ENCODE data around the gene PTRH1.

PTRH1 gene

DNA sequence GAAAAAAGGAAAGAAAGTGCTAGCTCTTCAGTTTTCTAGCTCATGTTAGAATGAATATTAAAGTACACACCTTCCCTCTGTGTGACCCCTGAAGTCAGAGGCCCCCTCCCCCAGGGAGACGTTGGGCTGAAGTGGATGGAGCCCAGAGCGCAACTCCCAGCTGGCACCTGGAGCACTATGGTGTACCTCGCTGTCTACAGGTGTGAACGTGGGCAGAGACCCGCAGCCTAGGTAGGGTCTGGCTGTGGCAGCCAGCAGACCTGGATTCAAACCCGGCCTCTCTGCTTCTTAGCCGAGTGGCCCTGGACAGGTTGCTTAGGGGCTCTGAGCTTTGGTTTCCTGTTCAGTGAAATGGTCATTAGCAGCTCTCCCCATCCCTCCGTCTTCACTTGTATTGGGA lies 13.3 kb upstream of the PTRH1 start:
- in situ Hi-C loops (cut with MboI; ENCODE audit: low sequenced_read_pairs, unreplicated experiment) = no loop called here
- TF ChIP-seq, protein P1, sequence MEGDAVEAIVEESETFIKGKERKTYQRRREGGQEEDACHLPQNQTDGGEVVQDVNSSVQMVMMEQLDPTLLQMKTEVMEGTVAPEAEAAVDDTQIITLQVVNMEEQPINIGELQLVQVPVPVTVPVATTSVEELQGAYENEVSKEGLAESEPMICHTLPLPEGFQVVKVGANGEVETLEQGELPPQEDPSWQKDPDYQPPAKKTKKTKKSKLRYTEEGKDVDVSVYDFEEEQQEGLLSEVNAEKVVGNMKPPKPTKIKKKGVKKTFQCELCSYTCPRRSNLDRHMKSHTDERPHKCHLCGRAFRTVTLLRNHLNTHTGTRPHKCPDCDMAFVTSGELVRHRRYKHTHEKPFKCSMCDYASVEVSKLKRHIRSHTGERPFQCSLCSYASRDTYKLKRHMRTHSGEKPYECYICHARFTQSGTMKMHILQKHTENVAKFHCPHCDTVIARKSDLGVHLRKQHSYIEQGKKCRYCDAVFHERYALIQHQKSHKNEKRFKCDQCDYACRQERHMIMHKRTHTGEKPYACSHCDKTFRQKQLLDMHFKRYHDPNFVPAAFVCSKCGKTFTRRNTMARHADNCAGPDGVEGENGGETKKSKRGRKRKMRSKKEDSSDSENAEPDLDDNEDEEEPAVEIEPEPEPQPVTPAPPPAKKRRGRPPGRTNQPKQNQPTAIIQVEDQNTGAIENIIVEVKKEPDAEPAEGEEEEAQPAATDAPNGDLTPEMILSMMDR (IDR thresholded peaks at IDR 0.05; ENCODE audit: borderline replicate concordance, control extremely low read depth, extremely low read depth, insufficient read depth, missing control alignments) = no peak

DNA sequence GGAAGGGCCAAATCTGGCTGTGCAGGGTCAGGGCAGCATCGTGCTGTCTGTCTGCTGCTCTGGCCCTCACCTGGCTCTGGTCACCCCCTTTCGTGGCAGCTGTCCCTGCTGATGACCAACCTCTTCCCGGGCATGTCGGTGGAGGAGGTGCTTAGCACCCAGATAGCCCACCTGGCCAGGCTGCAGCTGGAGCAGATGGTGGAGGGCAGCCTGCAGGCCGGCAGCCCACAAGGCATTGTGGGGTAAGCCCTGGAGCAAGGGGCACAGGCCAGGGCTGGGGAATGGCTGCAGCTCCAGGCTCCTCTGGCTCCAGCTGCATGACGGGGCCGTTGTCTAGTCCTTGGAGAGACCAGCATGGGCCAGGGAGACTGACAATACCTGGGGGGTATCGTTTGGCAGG lies 11.4 kb upstream of the PTRH1 start:
- TF ChIP-seq, protein P1 (IDR thresholded peaks at IDR 0.05; ENCODE audit: borderline replicate concordance, control extremely low read depth, extremely low read depth, insufficient read depth, missing control alignments) = no peak
- no peak for DNase-seq (ENCODE audit: low spot score)
- in situ Hi-C loops (cut with MboI; ENCODE audit: low sequenced_read_pairs, unreplicated experiment) = no loop called here

More for the DNA sequence above, 13.3 kb upstream of the PTRH1 start:
- no peak for DNase-seq (ENCODE audit: low spot score)

DNA sequence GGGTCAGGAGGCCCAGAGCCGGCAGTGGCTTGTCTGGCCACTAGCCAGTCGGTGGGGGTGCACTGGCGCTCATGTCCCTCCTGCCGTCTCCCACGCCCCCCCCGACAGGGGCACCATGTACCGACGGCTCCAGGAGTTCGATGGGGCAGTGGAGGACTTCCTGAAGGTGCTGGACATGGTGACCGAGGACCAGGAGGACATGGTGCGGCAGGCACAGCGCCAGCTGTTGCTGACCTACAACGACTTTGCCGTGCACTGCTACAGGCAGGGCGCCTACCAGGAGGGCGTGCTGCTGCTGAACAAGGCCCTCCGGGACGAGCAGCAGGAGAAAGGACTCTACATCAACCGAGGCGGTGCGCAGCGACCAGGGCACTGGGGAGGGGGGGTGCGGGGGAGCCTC lies 8.5 kb upstream of the PTRH1 start:
- in situ Hi-C loops (cut with MboI; ENCODE audit: low sequenced_read_pairs, unreplicated experiment) = no loop called here
- TF ChIP-seq, protein P1 (IDR thresholded peaks at IDR 0.05; ENCODE audit: borderline replicate concordance, control extremely low read depth, extremely low read depth, insufficient read depth, missing control alignments) = no peak
- DNase-seq (ENCODE audit: low spot score) = no peak

DNA sequence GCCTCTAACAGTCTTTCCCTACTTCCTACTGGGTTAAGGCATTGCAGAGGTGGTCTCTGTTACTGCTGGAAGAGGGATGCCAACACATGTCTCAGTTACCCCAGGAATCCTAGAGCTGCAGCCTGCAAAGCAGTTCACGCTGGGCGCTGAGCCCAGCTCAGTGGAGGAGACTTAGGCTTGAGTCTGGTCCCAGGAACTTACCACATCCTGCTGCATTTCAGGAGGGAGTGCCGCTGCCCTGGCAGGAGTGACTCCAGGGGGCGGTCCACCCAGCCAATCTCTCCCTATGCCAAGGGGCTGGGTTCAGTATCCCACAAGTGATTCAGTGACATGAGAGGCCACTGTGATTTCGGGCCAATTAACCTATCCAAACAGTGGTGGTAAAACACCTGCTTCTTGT lies 8.0 kb upstream of the PTRH1 start:
- DNase-seq (ENCODE audit: low spot score) = no peak
- TF ChIP-seq, protein P1 (IDR thresholded peaks at IDR 0.05; ENCODE audit: borderline replicate concordance, control extremely low read depth, extremely low read depth, insufficient read depth, missing control alignments) = no peak
- in situ Hi-C loops (cut with MboI; ENCODE audit: low sequenced_read_pairs, unreplicated experiment) = no loop called here

DNA sequence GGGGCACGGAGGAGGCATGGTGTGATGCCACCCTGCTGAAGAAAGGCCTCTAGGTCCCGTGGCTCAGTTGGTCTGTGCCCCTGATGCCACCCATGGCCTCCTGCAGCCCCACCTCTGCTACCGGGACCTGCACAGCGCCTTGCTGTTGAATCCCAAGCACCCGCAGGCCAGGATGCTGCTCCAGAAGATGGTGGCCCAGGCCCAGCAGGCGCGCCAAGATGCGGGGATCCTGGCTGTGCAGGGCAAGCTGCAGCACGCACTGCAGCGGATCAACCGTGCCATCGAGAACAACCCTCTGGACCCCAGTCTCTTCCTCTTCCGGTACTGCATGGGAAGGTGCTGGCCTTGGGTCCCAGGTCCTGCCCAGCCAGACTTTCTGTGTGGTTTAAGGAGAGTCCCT lies 7.5 kb upstream of the PTRH1 start:
- TF ChIP-seq, protein P1 (IDR thresholded peaks at IDR 0.05; ENCODE audit: borderline replicate concordance, control extremely low read depth, extremely low read depth, insufficient read depth, missing control alignments) = no peak
- DNase-seq (ENCODE audit: low spot score) = no peak
- in situ Hi-C loops (cut with MboI; ENCODE audit: low sequenced_read_pairs, unreplicated experiment) = no loop called here

DNA sequence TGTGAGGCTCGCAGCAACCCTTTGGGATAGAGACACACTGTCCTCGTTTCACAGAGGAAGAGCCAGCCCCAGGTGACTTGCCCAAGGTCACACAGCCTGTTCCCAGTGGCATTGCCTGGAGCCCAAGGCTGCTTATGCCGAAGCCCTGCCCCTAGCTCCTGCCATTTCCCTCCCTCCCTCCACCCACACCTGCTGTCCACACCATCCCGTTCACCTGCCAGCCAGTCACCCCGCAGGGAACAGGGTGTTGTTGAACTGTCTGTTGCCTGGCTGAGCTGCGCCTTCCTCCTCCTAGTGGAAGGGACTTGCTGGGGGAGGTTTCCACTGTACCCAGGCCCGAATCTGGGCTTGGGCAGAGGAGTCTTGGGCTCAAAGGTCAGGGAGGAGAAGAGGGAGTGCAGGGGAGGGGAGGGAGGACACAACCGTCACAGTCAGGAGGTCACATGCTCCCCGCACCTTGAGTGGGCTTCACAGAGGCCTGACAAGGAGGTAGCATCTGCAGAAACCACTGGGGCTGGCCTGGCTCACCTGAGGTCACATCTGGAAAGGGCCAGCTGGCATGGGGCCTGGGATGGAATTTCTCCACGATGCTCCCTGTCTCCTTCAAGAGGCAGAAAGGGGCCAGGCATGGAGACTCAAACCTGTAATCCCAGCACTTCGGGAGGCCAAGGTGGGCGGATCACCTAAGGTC lies 6.7 kb upstream of the PTRH1 start:
- in situ Hi-C loops (cut with MboI; ENCODE audit: low sequenced_read_pairs, unreplicated experiment) = no loop called here
- TF ChIP-seq, protein P1 (IDR thresholded peaks at IDR 0.05; ENCODE audit: borderline replicate concordance, control extremely low read depth, extremely low read depth, insufficient read depth, missing control alignments) = no peak
- no peak for DNase-seq (ENCODE audit: low spot score)
